ENCODE results near the gene TMEM40. TPM values are rescaled to one million over a fixed set of nuclear protein-coding genes. Genes with fewer than 3 reads are reported as not detected.

TMEM40 gene
- total and polyA plus RNA-seq, 2 of the 13 experiments (the other 11 are each of a cell fraction or from before 2014, with no cell fraction given), result 0.16 TPM; not detected in 1

- H3K9ac ChIP-seq (ENCODE audit: insufficient read depth, low read depth, low read length), result no peak overlapping the region
- no TSS peak for BruUV-seq (replicated peaks)
- CTCF ChIA-PET (ENCODE audit: low intra/inter-chr PET ratio, low total read pairs), result no interaction called here
- H3K4me3 ChIP-seq (replicated peaks in 1 of 3; ENCODE audit: insufficient read depth in 1 of 3, low read depth in 2 of 3, low read length in 3 of 3), result no peak overlapping the region
- 78% methylated on average over 3 of the region's 3 CpGs for WGBS (ENCODE audit: low lambda C conversion rate)
- no peaks in the 10 kb centered on the region for H3K79me2 ChIP-seq (ENCODE audit: insufficient read depth, low read length)
- H3K4me2 ChIP-seq (ENCODE audit: low read depth, low read length), result no peak overlapping the region
- ATAC-seq (no peak), DNase-seq (ENCODE audit: low spot score) (no peak), FAIRE-seq (no peak)
- POLR2A ChIA-PET, result no interaction called here
- no peak overlapping the region for H2AFZ ChIP-seq (ENCODE audit: low read length)
- H3K27ac ChIP-seq (ENCODE audit: extremely low read length, insufficient read depth, low read length), result no peak overlapping the region
- H3K27me3 ChIP-seq (ENCODE audit: control insufficient read depth in 1 of 2, insufficient read depth in 2 of 2, low read length in 2 of 2), result 0 out of 5 replicates have a peak, but pooled peaks cover 0 to 3% of the 10 kb centered on the region in 2 experiments
- H3K9me3 ChIP-seq (ENCODE audit: low read length), result no peaks in the 10 kb centered on the region
- no peaks in the 10 kb centered on the region for H4K20me1 ChIP-seq (ENCODE audit: insufficient read depth, low read length)
- H3K4me1 ChIP-seq (ENCODE audit: insufficient read depth, low read length), result peaks cover 36% of the 10 kb centered on the region
- H3K36me3 ChIP-seq (replicated peaks in 1 of 2; ENCODE audit: control insufficient read depth in 1 of 2, insufficient read depth in 2 of 2, low read length in 2 of 2), result no peaks in the 10 kb centered on the region
- 0 out of 2 replicates have a peak, but pooled peaks have one; percentile 16 for TF ChIP-seq FOXP1 (IDR thresholded peaks at IDR 0.05)
- no peak for TF ChIP-seq FOXP1 (CRISPR knock-in tag; IDR thresholded peaks at IDR 0.05)
- no peak for TF ChIP-seq THAP8 (CRISPR knock-in tag; IDR thresholded peaks at IDR 0.05; ENCODE audit: borderline replicate concordance)
- in situ Hi-C loops (cut with HindIII; ENCODE audit: extremely low pct_ligation_motif_present, low pct_unique_long_range_greater_than_20kb) (no loop called here), intact Hi-C loops (cut with micrococcal nuclease; ENCODE audit: unreplicated experiment) (no loop called here)
These were observed 2.4 kb downstream of the TMEM40 start for GRCh38 chr3:12756635-12757034.

GRCh38 chr3:12756175-12756574 lies 2.9 kb downstream of the TMEM40 start:
- POLR2A ChIA-PET, result no interaction called here
- Histone ChIP-seq H3K9ac (ENCODE audit: insufficient read depth, low read depth, low read length) (no peak overlapping the region), H3K4me2 (ENCODE audit: low read depth, low read length) (no peak overlapping the region), H3K79me2 (ENCODE audit: insufficient read depth, low read length) (no peaks in the 10 kb centered on the region), H3K4me1 (ENCODE audit: insufficient read depth, low read length) (peaks cover 40% of the 10 kb centered on the region), H3K36me3 (replicated peaks in 1 of 2; ENCODE audit: control insufficient read depth in 1 of 2, insufficient read depth in 2 of 2, low read length in 2 of 2) (no peaks in the 10 kb centered on the region), H4K20me1 (ENCODE audit: insufficient read depth, low read length) (no peaks in the 10 kb centered on the region), H3K4me3 (replicated peaks in 1 of 3; ENCODE audit: insufficient read depth in 1 of 3, low read depth in 2 of 3, low read length in 3 of 3) (no peak overlapping the region), H3K27ac (ENCODE audit: extremely low read length, insufficient read depth, low read length) (no peak overlapping the region), H3K27me3 (ENCODE audit: control insufficient read depth in 1 of 2, insufficient read depth in 2 of 2, low read length in 2 of 2) (0 out of 5 replicates have a peak, but pooled peaks cover 0 to 3% of the 10 kb centered on the region in 2 experiments), H3K9me3 (ENCODE audit: low read length) (no peaks in the 10 kb centered on the region), H2AFZ (ENCODE audit: low read length) (no peak overlapping the region)
- 7% methylated on average over 4 of the region's 4 CpGs for WGBS (ENCODE audit: low lambda C conversion rate)
- no peak for ATAC-seq
- DNase-seq (ENCODE audit: low spot score), result no peak
- intact Hi-C loops (cut with micrococcal nuclease; ENCODE audit: unreplicated experiment), result no loop called here
- in situ Hi-C loops (cut with HindIII; ENCODE audit: extremely low pct_ligation_motif_present, low pct_unique_long_range_greater_than_20kb), result no loop called here
- no peak for TF ChIP-seq PHB2 (IDR thresholded peaks at IDR 0.05; ENCODE audit: partially characterized antibody)
- TF ChIP-seq CEBPB (IDR thresholded peaks at IDR 0.05; ENCODE audit: borderline replicate concordance, low read depth, low read length), result peak; percentile 69
- CTCF ChIA-PET (ENCODE audit: low intra/inter-chr PET ratio, low total read pairs), result no interaction called here
- BruUV-seq (replicated peaks), result no TSS peak
- FAIRE-seq, result no peak
